Measurements from ENCODE around the gene MYO7B. TPM values are rescaled to one million over a fixed set of nuclear protein-coding genes. Genes with fewer than 3 reads are reported as not detected.

The MYO7B gene
- total RNA-seq, 1 experiment from 2014 or later, result 28.0 TPM

DNA sequence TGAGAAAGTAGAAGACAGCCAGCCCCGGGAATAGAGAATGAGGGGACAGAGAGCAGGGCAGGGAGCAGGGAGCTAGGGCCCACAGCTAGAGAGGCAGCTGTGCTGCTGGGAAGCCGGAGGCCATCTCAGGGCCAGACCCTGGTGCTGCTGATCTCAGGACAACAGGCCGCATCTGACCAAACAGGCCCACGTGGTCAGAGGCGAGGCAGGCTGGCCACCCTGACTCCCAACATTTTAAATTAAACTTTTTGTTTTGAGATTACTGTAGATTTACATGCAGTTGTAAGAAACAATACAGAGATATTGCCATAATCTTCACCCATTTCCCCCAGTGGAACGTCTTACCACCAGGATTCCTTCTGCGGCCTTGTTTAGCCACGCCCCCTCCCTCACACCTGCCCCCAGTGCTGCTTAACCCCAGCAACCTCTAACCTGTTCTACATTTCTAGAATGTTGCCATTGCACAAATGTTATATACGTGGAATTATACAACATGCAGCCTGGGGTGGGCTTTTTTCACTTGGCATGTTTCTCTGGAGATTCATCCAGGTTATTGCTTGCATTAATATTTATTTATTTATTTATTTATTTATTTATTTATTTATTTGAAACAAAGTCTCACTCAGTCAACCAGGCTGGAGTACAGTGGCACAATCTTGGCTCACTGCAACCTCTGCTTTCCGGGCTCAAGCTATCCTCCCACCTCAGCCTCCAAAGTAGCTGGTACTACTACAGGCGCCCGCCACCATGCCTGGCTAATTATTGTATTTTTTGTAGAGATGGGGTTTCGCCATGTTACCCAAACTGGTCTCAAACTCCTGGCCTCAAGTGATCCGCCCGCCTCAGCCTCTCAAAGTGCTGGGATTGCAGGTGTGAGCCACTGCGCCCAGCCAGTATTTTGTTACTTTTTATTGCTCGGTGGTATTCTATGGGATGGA is 61.8 kb downstream of the MYO7B start:
- peaks cover 9% of the 10 kb centered on the region for H3F3A ChIP-seq (ENCODE audit: low read length, unreplicated experiment)
- H3K79me2 ChIP-seq (ENCODE audit: low read length), result no peaks in the 10 kb centered on the region
- H3K36me3 ChIP-seq (ENCODE audit: low read depth, low read length), result no peaks in the 10 kb centered on the region
- H3K4me1 ChIP-seq (ENCODE audit: insufficient read depth, low read length), result peaks cover 40% of the 10 kb centered on the region
- no peak overlapping the region for H3K4me3 ChIP-seq (ENCODE audit: low read length)
- POLR2A ChIA-PET (ENCODE audit: unreplicated experiment), result interaction anchor here (0.7 kb wide), 1 partner anchor 62 kb away, joined by 4 read pairs; no protein-coding TSS in a partner anchor
- peaks cover 8% of the 10 kb centered on the region; the same call in 1 of the 2 replicates for H3K9me3 ChIP-seq (ENCODE audit: low read length)
- no peak overlapping the region for H3K9ac ChIP-seq (ENCODE audit: low read length)
- H3K9me2 ChIP-seq (replicated peaks; ENCODE audit: low read length), result no peaks in the 10 kb centered on the region
- peak overlapping the region; percentile 54; the same call in 1 of the 2 replicates for H3K4me2 ChIP-seq (ENCODE audit: low read length)
- TF ChIP-seq EZH2 (IDR thresholded peaks at IDR 0.05; ENCODE audit: low read length, unreplicated experiment) (no peak), EZH2phosphoT487 (IDR thresholded peaks at IDR 0.05; ENCODE audit: borderline replicate concordance, low read length) (no peak)
- TF ChIP-seq, protein P1, sequence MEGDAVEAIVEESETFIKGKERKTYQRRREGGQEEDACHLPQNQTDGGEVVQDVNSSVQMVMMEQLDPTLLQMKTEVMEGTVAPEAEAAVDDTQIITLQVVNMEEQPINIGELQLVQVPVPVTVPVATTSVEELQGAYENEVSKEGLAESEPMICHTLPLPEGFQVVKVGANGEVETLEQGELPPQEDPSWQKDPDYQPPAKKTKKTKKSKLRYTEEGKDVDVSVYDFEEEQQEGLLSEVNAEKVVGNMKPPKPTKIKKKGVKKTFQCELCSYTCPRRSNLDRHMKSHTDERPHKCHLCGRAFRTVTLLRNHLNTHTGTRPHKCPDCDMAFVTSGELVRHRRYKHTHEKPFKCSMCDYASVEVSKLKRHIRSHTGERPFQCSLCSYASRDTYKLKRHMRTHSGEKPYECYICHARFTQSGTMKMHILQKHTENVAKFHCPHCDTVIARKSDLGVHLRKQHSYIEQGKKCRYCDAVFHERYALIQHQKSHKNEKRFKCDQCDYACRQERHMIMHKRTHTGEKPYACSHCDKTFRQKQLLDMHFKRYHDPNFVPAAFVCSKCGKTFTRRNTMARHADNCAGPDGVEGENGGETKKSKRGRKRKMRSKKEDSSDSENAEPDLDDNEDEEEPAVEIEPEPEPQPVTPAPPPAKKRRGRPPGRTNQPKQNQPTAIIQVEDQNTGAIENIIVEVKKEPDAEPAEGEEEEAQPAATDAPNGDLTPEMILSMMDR (conservative IDR thresholded peaks at IDR 0.05; ENCODE audit: low read depth, low read length), result no peak
- no TSS peak for BruUV-seq (replicated peaks)
- ATAC-seq (peak; percentile 84), DNase-seq (no peak)
- H3K27me3 ChIP-seq (ENCODE audit: low read length), result no peaks in the 10 kb centered on the region
- H2AFZ ChIP-seq (ENCODE audit: low read length), result 0 out of 2 replicates have a peak overlapping the region, but pooled peaks have one; percentile 4
- CTCF ChIA-PET, result no interaction called here
- H4K20me1 ChIP-seq (ENCODE audit: low read length), result no peaks in the 10 kb centered on the region
- H3K27ac ChIP-seq (ENCODE audit: low read length), result peak overlapping the region; percentile 83
- intact Hi-C loops (cut with micrococcal nuclease), result no loop called here

DNA sequence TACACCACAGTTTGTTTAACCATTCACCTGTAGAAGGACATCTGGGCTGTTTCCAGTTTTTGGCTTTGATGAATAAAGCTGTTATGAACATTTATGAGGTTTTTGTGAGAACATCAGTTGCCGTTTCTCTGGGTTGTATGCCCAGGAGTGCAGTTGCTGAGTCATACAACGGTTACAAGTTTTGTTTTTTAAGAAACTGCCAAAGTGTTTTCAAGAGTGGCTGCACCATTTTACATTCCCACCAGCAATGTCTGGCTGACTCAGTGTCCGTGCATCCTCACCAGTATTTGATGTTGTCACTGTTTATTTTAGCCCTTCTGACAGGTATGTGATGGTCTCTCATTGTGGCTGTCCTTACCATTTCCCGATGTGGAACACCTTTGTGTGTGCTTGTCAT is 62.5 kb downstream of the MYO7B start:
- ChIA-PET CTCF (no interaction called here), POLR2A (ENCODE audit: unreplicated experiment) (interaction anchor here (0.7 kb wide), 1 partner anchor 62 kb away, joined by 4 read pairs; no protein-coding TSS in a partner anchor)
- TF ChIP-seq EZH2 (IDR thresholded peaks at IDR 0.05; ENCODE audit: low read length, unreplicated experiment) (no peak), EZH2phosphoT487 (IDR thresholded peaks at IDR 0.05; ENCODE audit: borderline replicate concordance, low read length) (no peak)
- TF ChIP-seq, protein P1 (conservative IDR thresholded peaks at IDR 0.05; ENCODE audit: low read depth, low read length), result no peak
- BruUV-seq (replicated peaks), result no TSS peak
- H4K20me1 ChIP-seq (ENCODE audit: low read length), result no peaks in the 10 kb centered on the region
- no peaks in the 10 kb centered on the region for H3K27me3 ChIP-seq (ENCODE audit: low read length)
- peak overlapping the region; percentile 32 for H3K9ac ChIP-seq (ENCODE audit: low read length)
- H3K27ac ChIP-seq (ENCODE audit: low read length), result peak overlapping the region; percentile 83
- peak overlapping the region; percentile 4; the same call in 1 of the 2 replicates for H2AFZ ChIP-seq (ENCODE audit: low read length)
- H3K9me3 ChIP-seq (ENCODE audit: low read length), result peaks cover 10% of the 10 kb centered on the region; the same call in 1 of the 2 replicates
- H3K36me3 ChIP-seq (ENCODE audit: low read depth, low read length), result no peaks in the 10 kb centered on the region
- H3K4me3 ChIP-seq (ENCODE audit: low read length), result no peak overlapping the region
- peaks cover 40% of the 10 kb centered on the region for H3K4me1 ChIP-seq (ENCODE audit: insufficient read depth, low read length)
- peak overlapping the region; percentile 54 for H3K4me2 ChIP-seq (ENCODE audit: low read length)
- H3K79me2 ChIP-seq (ENCODE audit: low read length), result no peaks in the 10 kb centered on the region
- H3K9me2 ChIP-seq (replicated peaks; ENCODE audit: low read length), result no peaks in the 10 kb centered on the region
- peak; percentile 84 for ATAC-seq
- H3F3A ChIP-seq (ENCODE audit: low read length, unreplicated experiment), result peaks cover 9% of the 10 kb centered on the region
- DNase-seq, result peak; percentile 96
- intact Hi-C loops (cut with micrococcal nuclease), result loop anchor here (2.0 kb wide), 2 partner anchors 17 to 51 kb away; no protein-coding TSS in a partner anchor
